SK-MEL-5 (cell line): Measurements from ENCODE around the gene CARMIL1. TPM values are rescaled to one million over a fixed set of nuclear protein-coding genes. Genes with fewer than 3 reads are reported as not detected.

Experiments used
- DNase-seq: peaks from one replicate; pipeline ENCODE4 v3.0.0-alpha.2; 2016; ENCODE audit warnings: low read depth, low spot score
- in situ Hi-C: cut with HindIII; loops from 2 replicates; pipeline ENCODE4 v1.10.0; 2016; ENCODE audit warnings: low sequenced_read_pairs, high pct_unique_total_duplicates, low pct_unique_long_range_greater_than_20kb
- total RNA-seq: library from RNA; depleted of rRNA; stranded (reverse); fragments of >200 nt; shearing (Covaris generic); gene quantifications from 2 replicates; pipeline ENCODE4 v1.2.3, GENCODE V29; 2014

CARMIL1 gene
- total RNA-seq, 1 experiment from 2014 or later: 45.1 TPM

- no peak for DNase-seq
- in situ Hi-C loops: no loop called here
These were observed 255.9 kb downstream of the CARMIL1 start for GRCh38 chr6:25534942-25535631.

GRCh38 chr6:25535632-25536225 lies 256.6 kb downstream of the CARMIL1 start:
- in situ Hi-C loops: no loop called here
- peak; percentile 87 for DNase-seq

- in situ Hi-C loops: no loop called here
- DNase-seq: no peak
These were observed 257.6 kb downstream of the CARMIL1 start for GRCh38 chr6:25536781-25537180.

GRCh38 chr6:25537349-25538018 lies 258.3 kb downstream of the CARMIL1 start:
- in situ Hi-C loops: no loop called here
- no peak for DNase-seq

- DNase-seq: no peak
- in situ Hi-C loops: no loop called here
These were observed 262.1 kb downstream of the CARMIL1 start for GRCh38 chr6:25541228-25541627.

GRCh38 chr6:25542984-25543910 lies 264.1 kb downstream of the CARMIL1 start:
- in situ Hi-C loops: no loop called here
- no peak for DNase-seq

- in situ Hi-C loops: no loop called here
- no peak for DNase-seq
These were observed 265.7 kb downstream of the CARMIL1 start for GRCh38 chr6:25544833-25545232.

GRCh38 chr6:25547797-25548196 lies 268.6 kb downstream of the CARMIL1 start:
- in situ Hi-C loops: no loop called here
- no peak for DNase-seq

- DNase-seq: no peak
- in situ Hi-C loops: no loop called here
These were observed 269.3 kb downstream of the CARMIL1 start for GRCh38 chr6:25548451-25548850.

- no peak for DNase-seq
- in situ Hi-C loops: no loop called here
These were observed 271.5 kb downstream of the CARMIL1 start for GRCh38 chr6:25550631-25551030.

- DNase-seq: no peak
- in situ Hi-C loops: no loop called here
These were observed 274.3 kb downstream of the CARMIL1 start for GRCh38 chr6:25553502-25553901.

GRCh38 chr6:25555188-25555587 lies 276.0 kb downstream of the CARMIL1 start:
- DNase-seq: no peak
- in situ Hi-C loops: no loop called here

GRCh38 chr6:25556516-25556915 lies 277.3 kb downstream of the CARMIL1 start:
- peak; percentile 88 for DNase-seq
- in situ Hi-C loops: no loop called here

GRCh38 chr6:25558155-25558817 lies 279.1 kb downstream of the CARMIL1 start:
- in situ Hi-C loops: no loop called here
- DNase-seq: no peak

GRCh38 chr6:25560865-25561264 lies 281.7 kb downstream of the CARMIL1 start:
- DNase-seq: no peak
- in situ Hi-C loops: no loop called here

- DNase-seq: no peak
- in situ Hi-C loops: no loop called here
These were observed 285.8 kb downstream of the CARMIL1 start for GRCh38 chr6:25564943-25565342.

- no peak for DNase-seq
- in situ Hi-C loops: no loop called here
These were observed 291.4 kb downstream of the CARMIL1 start for GRCh38 chr6:25570578-25570977.
